Neutrophil (primary cell): ENCODE measurements around the gene PAQR5.

Source experiments
- H3K27ac ChIP-seq: fragments of 200-600 bp; sonication (generic); 2 replicates; pipeline ENCODE4 v1.5.1; 2016; ENCODE audit warnings: mild to moderate bottlenecking, moderate library complexity
- H3K27me3 ChIP-seq: fragments of 200-600 bp; sonication (generic); 2 replicates; pipeline ENCODE4 v1.6.0; 2016; ENCODE audit warnings: mild to moderate bottlenecking
- H3K36me3 ChIP-seq: fragments of 200-600 bp; sonication (generic); 2 replicates; pipeline ENCODE4 v1.5.1; 2017
- H3K4me1 ChIP-seq, 2 experiments: fragments of 200-600 bp in 1 of 2; sonication (generic) in 1 of 2; 1 replicate in 1 of 2; 2 replicates in 1 of 2; pipeline versions ENCODE4 v1.5.1 to v1.6.1; 2013 to 2016; ENCODE audit warnings: low read depth in 1 of 2, low read length in 1 of 2, mild to moderate bottlenecking in 1 of 2, moderate library complexity in 1 of 2; ENCODE audit not compliant: control insufficient read depth in 1 of 2, insufficient read depth in 1 of 2
- H3K4me3 ChIP-seq, 2 experiments: fragments of 200-600 bp in 1 of 2; sonication (generic) in 1 of 2; 1 replicate in 1 of 2; 2 replicates in 1 of 2; pipeline ENCODE4 v1.5.1; 2013 to 2016; ENCODE audit warnings: low read depth in 1 of 2, low read length in 1 of 2, mild to moderate bottlenecking in 1 of 2, moderate library complexity in 1 of 2
- H3K9me3 ChIP-seq: fragments of 200-600 bp; sonication (generic); 2 replicates; pipeline ENCODE4 v1.5.1; 2016
- CTCF ChIP-seq: fragments of 200-600 bp; sonication (generic); IDR thresholded peaks from 2 replicates; pipeline ENCODE4 v1.5.1; 2016; ENCODE audit warnings: antibody characterized with exemption

Gene PAQR5

GRCh38 chr15:69272891-69273290 is 25.8 kb upstream of the PAQR5 start:
- Histone ChIP-seq H3K4me1 (no peaks in the 10 kb centered on the region), H3K27me3 (peaks cover 16% of the 10 kb centered on the region), H3K4me3 (no peak overlapping the region), H3K9me3 (no peaks in the 10 kb centered on the region), H3K27ac (no peak overlapping the region), H3K36me3 (peaks cover 4% of the 10 kb centered on the region)
- no peak for TF ChIP-seq CTCF

GRCh38 chr15:69275074-69275670 is 23.5 kb upstream of the PAQR5 start:
- no peaks in the 10 kb centered on the region for H3K4me1 ChIP-seq
- H3K36me3 ChIP-seq: no peaks in the 10 kb centered on the region
- H3K4me3 ChIP-seq: no peak overlapping the region
- no peaks in the 10 kb centered on the region for H3K9me3 ChIP-seq
- H3K27me3 ChIP-seq: peaks cover 16% of the 10 kb centered on the region
- TF ChIP-seq CTCF: no peak
- no peak overlapping the region for H3K27ac ChIP-seq

DNA sequence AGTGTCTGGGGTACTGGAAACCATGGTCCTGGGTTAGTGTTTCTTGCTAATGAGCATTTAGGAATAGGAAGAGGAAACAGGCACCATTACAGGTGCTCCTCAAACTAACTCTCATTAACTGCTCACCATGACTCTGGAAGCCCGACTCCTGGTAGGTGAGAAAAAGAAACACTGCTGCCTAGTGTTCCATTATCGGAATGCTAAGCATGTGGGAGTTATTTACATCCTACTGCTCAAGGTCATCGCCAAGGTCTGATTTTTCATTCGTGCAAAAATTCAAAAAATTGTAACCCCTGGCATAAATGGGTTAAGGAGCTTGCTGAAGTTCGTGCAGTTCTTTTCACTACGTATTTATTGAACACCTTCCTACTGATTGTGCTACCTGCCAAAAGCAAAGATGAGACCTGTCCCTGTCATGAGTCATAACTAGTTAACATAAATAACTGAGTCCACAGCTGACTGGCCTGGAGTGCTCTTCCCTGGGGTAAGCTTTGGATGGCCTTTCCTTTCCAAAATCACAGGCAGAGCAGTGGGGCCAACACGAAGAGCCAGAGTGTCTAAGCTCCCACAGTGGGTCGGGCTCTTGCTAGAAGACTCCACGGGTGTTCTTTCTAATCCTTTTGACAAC is 22.7 kb upstream of the PAQR5 start:
- H3K36me3 ChIP-seq: no peaks in the 10 kb centered on the region
- no peak overlapping the region for H3K27ac ChIP-seq
- no peak overlapping the region for H3K4me3 ChIP-seq
- no peaks in the 10 kb centered on the region for H3K4me1 ChIP-seq
- H3K9me3 ChIP-seq: no peaks in the 10 kb centered on the region
- H3K27me3 ChIP-seq: peaks cover 16% of the 10 kb centered on the region
- TF ChIP-seq CTCF: no peak

- no peak for TF ChIP-seq CTCF
- Histone ChIP-seq H3K4me1 (no peaks in the 10 kb centered on the region), H3K9me3 (no peaks in the 10 kb centered on the region), H3K27me3 (peaks cover 16% of the 10 kb centered on the region), H3K36me3 (no peaks in the 10 kb centered on the region), H3K27ac (no peak overlapping the region), H3K4me3 (no peak overlapping the region)
These were observed 21.4 kb upstream of the PAQR5 start for GRCh38 chr15:69277316-69277715.

- no peak for TF ChIP-seq CTCF
- H3K4me3 ChIP-seq: no peak overlapping the region
- H3K4me1 ChIP-seq: no peaks in the 10 kb centered on the region
- H3K27me3 ChIP-seq: peaks cover 16% of the 10 kb centered on the region
- no peaks in the 10 kb centered on the region for H3K36me3 ChIP-seq
- no peak overlapping the region for H3K27ac ChIP-seq
- H3K9me3 ChIP-seq: no peaks in the 10 kb centered on the region
These were observed 19.1 kb upstream of the PAQR5 start for GRCh38 chr15:69279636-69280035.
